GM18519 (cell line): ENCODE measurements around the gene CCDC69.
A peak's percentile ranks its signal among the peaks of the same experiment; 100 is the strongest.

Experiments used
- ATAC-seq: cut with Tn5 transposase; IDR thresholded peaks from one replicate; pipeline ENCODE4 v1.9.1; 2021; ENCODE audit warnings: mild to moderate bottlenecking, moderate library complexity; ENCODE audit not compliant: unreplicated experiment, low FRiP score

CCDC69 gene

DNA sequence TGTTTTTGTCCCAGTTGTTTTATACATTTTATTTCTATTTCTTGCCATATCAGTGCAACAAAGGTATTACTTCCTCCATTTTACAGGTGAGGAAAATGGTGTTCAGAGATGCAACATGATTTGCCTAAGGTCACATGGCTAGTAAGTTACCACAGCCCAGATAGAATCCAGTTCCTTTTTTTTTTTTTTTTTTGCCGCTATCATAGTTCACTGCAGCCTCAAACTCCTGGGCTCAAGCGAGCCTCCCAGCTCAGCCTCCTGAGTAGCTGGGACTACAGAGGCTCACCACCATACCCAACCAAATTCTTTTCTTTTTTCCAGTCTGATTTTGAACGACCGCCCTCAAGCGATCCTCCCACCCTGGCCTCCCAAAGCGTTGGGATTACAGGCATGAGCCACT lies 480 bp upstream of the CCDC69 start:
- ATAC-seq = no peak

DNA sequence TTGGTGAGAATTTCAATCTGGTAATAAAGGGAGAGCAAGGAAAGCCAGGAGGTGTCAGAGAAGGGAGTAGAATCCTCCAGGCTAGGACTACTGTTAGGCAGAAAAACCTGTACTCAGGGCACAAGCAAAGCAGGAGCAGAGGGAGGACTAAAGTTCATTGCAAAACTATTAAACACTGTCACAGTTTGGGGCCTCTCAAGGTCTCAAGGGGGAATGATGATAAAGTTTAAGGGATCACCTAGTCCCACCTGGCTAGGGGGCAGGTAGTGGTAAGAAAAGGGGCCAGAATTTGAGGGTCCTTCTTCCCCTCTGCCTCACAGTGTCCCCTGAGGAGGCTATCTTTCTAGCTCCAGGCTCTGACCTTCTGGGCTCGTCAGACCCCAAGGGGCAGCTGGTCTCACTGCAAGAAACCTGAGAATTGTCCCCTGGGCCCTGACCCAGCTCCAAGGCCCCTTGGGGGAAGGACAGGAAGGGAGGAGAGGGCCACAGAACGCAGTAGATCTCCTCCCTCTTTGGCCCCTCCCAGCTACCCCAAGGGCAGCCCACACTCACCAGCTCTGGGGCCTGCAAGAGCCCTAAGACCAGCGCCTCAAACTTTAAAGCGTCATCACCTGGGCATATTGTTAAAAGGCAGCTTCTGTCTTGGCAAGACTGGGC lies 974 bp downstream of the CCDC69 start:
- ATAC-seq = peak; percentile 46

DNA sequence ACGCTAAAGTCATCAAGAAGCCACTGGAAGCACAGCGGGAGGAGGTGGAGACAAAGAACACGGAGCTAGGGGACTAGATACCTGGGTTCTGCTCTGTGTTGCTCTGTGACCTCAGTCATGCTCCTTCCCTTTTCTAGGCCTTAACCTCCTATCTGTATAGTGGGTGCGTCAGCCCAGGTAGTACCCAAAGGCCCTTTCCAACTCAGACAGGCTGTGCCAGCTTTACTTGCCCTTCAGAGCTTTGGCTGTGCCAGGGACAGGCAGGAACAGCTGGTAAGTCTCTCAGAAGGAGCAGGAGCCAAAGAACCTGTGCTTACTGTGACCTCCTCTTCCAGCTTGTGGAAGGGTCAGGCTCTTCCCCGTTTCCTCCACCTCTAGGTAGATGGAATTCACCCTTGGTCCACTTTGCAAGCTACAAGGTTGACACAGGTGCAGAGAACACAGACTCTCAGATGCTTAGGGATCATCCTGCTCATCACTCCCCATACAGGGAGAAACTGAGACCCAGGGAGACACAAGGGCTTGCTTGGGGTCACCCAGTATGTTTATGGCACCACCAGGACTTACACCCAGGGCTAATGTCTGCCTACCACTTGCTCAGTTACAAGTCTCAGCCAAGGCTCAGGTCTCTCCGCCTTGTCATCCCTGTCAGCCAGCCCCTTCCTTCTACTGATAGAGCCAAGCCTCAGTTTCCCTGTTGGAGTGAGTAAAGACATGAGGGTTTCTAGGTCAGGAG lies 1.7 kb downstream of the CCDC69 start:
- no peak for ATAC-seq

DNA sequence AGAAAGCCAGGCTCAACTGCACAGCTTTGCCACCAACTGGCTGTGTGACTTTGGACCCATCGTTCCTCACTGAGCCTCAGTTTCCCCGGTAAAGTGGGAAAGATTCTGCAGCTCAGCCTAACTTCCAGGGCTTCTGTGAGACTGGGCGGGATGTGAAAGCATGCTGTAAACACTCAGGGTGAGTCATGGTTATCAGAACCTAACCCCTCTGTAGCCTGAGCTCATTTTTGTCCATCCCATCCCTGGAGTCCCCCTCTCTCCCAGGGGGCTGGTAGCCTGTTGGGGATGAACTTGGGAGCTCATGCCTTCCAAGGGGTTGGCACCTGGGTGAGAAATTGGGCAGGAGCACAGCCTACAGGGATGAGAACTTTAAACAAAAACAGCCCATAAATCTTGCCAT lies 2.3 kb downstream of the CCDC69 start:
- ATAC-seq = no peak

DNA sequence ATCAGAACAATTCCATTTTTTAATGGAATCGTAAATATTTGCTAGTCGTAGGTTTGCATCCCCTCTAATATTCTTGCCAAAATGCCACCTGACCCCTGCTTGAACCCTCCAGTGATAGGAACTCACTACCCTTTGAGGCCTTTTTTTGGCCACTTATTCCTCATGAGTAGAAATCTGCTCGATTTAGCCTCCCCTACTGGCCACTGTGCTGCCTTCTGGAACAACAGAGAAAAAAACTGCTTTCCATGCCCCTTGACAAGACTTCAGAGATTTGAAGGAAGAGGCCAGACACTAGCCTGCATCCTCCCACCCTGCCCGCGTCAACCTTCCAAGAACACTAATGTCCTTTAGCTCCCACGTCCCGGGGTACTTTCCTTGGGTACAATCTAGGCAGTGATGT lies 4.1 kb downstream of the CCDC69 start:
- no peak for ATAC-seq

DNA sequence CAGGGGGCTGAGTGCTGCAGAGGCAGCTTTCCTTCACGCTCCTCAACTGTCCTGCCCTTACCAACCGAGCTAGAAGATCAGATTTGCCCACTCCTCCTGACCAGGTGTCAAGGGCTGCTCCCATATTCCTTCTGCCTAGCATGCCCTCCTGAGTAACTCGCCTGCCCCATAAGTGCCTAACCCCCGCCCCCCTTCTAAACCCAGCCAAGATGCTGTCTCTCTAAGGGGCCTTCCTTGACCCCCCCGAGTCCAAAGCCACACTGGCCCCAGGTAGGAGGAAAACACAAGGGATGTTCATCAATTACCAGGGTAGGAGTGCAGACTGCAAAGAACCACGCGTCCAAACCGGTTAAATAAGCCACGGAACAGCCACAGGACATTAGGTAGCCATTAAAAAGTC lies 4.8 kb downstream of the CCDC69 start:
- no peak for ATAC-seq

DNA sequence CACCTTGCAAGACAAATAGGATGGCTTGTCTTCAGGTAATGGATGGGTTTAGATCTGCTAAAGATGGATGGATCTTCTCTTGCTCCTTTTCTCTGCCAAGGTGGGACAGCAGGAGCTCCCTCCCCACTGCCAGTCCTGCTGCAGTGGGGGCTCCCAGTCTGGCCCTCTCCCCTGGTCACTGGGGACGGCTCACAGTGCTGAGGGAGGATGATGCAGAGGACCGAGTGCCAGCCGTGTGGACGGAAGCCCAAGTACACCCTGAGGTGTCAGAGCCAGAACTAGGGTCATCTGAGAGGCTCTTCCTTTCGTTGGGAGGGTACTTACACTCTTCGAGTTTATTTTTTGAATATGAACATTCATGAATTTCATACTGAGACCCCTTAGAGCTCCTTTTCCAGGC lies 5.7 kb downstream of the CCDC69 start:
- ATAC-seq = no peak

DNA sequence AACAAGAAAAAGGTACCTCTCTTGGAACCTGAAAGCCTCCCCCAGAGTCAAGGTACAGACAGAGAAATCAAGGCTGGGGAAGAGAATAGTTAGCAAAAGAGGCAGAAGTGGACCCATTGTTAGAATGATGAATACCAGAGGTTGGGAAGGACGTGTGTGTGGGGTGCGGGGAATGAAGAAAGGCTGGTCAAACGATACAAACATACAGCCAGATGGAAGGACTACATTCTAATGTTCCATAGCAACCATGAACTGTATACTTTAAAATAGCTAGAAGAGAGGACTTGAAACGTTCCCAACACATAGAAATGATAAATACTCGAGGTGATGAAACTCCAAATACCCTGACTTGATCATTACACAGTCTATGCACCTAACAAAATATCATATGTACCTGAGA lies 7.1 kb downstream of the CCDC69 start:
- ATAC-seq = no peak

DNA sequence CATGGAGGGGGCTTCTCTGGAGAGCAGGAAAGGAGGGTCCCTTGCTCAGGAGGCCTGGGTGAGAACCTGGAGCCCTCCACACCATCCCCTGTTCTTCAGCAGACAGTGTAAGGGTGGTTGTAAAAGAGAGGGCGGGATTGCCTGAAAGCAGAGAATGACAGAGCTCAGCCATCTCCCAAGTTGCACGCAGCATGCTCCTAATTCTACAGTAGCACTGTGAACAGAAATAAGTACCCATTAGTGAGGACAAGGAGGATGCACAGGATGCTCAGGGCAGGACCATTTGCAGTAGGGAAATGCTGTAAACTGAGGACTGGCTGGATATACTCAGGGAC lies 8.4 kb downstream of the CCDC69 start:
- ATAC-seq = no peak

DNA sequence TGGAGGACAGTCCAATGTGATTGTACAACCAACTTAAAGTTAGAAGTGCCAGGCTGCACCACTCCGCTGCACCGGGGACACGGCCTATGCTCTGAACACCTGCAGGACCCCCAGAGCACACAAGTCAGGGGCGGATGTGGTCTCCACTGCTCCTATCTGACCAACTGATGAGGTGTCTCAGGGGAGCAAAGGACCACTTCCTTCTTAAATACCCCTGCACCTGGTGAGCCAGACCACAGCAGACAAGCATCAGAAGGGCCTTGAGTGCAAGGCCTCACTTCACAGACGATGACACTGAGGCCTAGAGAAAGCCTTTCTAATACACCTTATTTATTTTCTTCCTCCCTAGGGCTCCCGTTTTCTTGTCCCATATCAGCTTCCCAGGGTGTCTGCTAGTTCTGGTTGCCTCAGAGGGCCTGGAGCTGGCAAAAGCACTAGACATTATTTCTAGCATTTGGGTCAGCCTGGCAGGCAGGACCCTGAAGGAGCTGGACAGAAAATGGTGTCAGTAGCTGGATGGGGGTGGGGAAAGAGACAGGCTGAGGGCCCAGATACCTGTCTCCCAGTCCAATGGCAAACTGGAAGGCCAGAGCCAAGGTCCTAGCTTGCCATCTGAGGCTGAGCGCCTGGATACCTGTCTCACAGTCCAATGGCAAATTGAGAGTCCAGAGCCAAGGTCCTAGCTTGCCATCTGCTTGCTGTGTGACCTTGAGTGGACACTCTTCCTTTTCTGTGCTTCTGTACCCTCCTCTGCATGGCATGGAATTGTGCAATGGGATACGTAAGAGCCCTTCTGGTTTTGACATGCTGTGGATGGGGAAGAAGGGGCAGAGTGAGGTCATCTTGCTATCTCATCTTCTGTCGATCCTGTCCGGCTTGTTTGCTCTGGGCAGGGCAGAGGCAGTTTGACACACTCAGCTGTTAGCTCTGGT lies 9.0 kb downstream of the CCDC69 start:
- peak; percentile 39 for ATAC-seq

DNA sequence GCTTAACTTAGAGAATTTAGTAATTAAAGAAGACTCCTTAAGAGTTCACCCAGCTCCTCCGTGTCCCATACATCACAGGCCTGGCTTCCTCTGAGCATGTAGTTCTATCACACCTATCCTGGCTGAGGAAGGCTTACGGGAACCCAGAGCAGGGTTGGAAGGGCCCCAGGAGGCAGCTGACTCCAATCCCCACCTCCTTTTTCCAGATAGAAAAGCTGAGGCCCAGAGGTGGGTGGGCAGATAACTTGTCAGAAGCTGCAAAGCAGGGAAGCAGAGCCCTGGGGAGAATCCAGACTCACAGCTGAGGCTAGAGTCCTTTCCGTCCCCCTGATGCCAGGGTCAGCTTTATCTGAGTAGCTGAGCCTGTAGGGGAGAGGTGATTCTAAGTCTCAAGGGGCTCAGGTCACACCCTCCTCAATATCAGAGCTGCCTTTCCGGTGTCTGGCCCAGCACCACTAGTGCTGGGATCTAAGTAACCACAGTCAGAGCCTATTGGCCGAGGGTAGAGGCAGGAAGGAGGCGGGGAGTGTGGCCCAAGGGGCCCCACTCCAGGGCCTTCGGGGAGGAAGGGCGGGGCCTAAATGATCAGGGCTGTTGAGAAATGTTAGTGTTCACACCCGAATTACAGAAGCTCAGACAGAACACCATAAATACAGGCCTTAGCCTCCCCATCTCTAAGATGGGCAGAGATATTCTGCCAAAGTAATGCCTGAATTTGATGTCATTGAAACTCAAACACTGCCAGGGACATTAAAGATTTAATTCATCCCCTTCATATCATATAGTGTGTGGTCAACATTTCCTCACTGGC lies 9.9 kb downstream of the CCDC69 start:
- ATAC-seq = peak; percentile 66

DNA sequence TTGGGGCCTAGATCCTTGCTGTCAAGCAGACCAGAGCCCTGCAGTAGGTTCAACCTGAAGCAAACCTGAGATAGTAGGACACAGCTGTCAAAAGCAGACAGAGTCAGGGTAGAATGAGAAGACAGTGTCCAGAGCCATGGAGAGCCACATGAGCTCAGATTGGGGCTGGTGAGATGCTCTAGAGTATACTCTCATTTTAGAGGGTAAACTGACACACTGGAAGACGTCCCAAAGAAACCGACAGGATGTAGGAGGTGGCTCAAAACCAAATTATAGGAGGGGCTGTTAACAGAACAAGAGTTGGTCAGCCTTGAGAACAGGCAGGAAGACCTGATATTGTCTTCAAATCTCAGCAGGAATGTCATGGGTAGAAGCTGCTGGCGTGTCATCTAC lies 11.5 kb downstream of the CCDC69 start:
- ATAC-seq = no peak

DNA sequence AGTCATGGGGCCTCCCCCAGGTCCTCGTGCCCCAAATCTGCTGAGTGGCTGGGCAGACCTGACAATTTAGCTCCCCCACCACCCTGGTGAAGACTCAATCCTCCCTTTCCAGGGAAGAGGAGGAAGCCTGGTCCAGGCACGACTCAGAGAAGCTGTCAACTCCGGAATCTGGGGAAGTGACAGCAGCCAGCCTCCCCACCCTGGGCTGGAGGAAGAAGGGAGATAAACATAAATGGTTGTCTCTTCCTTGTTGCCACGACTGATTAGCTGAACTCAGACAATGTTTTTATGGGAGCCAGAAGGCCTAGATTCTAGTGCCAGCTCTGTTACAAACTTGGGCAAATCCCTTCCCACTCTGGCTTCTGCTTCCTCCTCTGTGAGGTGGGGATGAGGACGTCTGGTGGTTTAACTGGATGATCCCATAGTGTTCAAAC lies 15.4 kb downstream of the CCDC69 start:
- no peak for ATAC-seq

DNA sequence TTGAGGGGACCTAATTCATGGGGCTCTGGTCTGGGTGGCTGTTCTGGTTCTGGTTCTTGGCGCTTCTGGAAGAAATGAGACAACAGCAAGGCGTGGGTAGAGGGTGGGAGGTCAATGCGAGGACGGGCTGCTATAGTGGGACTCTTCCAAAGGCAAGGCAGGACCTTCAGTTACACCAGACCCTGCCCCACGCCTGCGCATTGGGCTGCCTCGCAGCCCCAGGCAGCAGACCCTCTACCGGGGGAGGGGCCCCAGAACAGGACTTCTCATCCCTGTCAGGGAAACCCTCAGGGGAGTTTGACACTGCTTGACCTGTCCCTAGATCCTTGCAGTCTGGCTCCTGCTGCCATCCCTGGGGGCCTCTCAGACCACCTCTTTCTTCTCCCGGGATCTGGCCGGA lies 18.5 kb downstream of the CCDC69 start:
- no peak for ATAC-seq

DNA sequence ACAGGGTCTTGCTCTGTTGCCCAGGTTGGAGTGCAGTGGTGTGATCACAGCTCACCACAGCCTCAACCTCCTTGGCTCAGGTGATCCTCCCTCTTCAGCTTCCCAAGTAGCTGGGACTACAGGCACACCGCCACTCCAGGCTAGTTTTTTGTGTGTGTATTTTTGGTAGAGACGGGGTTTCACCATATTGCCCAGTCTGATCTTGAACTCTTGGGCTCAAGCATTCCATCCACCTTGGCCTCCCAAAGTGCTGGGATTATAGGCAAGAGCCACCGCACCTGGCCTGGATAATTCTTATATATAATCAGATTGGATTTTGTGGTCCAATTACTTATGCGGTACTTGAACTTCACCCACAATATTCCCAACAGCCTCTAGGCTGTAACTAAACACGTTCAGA lies 19.8 kb downstream of the CCDC69 start:
- ATAC-seq = no peak

DNA sequence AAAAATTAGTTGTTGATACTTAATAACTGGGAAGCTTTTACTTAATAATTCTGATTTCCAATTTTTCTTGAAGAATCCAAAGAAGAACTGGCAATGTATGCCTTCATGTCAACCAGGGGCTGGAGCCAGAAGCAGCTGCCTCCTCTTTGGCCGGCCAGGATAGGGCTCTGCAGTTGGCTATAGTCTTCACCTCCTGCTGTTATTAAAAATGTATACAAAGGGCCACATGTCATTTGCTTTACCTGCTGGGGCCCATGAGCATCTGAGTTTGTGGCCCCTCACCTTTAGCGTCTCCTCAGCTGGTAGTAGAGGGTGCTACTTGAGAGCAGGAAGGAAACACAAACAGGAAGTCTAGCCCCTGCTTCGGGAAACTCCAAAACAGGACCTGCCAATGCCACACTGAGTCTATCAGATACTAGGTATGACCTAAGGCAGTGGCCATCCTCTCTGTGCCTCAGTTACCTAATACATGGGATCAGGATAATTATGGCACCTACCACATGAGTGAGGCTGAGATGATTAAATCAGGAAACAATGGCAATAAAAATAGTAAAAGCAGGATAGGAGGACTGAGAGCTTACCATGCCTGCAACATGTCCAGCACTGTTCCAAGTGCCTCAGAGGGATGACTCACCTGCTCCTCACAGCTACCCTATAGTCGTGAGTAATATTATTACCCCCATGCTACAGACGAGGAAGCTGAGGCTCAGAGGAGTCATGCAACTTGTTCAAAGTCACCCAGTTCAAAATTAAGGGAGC lies 21.3 kb downstream of the CCDC69 start:
- no peak for ATAC-seq

DNA sequence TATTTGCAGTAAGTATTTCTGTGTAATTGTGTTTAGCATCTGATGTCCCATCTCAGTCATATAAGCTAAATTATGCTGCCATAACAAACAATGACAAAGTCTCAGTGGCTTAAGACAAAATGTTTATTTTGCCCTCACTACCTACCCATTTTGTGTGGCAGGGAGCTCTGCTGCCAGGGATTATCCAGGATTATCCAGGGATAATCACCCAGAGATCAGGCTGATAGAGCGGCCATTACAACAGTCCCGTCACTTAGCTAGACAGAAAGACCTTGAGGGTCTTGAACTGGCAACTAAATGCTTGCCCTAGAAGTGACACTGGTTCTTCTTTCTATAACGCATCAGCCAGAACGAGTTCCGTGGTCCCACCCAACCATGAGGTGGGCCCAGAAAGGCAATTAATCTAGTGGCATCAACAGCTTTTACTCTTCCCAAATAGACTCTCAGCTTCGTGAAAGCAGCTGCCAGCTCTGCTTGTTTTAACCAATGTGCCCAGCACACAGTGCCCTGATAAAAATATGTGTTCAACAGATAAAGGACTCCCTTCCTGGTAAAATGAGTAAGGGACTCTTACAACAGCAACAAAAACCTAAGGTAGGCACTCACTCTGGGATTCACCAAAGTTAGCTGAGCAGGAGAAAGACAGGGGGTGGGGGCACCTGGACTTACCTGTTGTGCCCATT lies 22.8 kb downstream of the CCDC69 start:
- ATAC-seq = no peak

DNA sequence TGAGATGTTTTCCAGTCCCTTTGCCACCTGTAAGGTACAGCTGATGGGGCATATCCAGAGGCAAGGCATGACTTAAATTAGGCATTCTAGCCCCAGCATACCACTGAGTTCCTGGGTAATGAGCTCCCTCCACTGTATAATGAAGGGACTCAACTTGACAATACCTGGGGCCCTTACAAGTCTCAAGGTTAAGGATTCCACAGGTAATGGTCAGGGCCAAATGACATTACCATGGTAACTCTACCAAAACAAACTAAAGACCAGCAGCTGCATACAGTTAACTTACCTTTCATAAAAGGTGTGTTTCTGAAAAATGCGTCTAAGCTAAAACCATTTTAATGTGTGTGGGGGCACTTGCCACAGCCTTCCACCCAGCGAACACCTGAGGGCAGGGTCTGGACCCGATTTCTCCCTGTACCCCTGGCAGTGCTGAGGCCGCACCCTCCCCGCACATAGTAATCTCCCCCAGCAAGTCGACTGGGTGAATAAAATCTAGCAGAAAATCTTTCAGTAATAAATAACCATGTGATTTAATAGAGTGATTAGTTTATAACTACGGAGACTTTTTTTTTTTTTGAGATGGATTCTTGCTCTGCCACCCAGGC lies 24.2 kb downstream of the CCDC69 start:
- ATAC-seq = no peak

DNA sequence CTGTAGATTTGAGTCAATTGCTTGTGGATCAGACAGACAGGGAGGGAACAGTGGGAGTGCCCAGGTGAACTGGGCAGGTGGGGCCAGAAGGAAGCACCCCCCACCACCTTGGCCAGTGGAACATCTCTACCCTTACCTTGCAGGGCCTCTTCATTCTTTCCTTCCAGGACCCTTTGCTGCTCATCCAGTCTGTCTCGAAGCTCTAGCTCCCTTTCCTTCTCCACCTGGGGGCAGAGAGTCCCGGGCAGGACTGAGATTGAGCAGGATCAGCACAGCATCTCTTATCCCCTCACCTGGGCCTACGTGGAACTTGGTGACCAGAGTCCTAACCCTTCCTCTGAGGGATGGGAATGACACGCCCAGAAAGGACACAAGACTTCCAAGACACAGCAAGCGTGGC lies 25.0 kb downstream of the CCDC69 start:
- ATAC-seq = no peak
